Neural progenitor cell (in vitro differentiated cells): Measurements from ENCODE around the gene OR2V2. TPM values are rescaled to one million over a fixed set of nuclear protein-coding genes. Genes with fewer than 3 reads are reported as not detected.
"Not testable (repeated sequence)": the region's sequence is repeated elsewhere in the genome, so short reads cannot be mapped to it uniquely, and the experiment has no call there.

Source experiments
- DNase-seq: peaks from one replicate; pipeline ENCODE4 v3.0.0-alpha.2; 2016; ENCODE audit warnings: low spot score
- H2AFZ ChIP-seq: fragments of 200-600 bp; sonication (generic); replicated peaks from 2 replicates; pipeline ENCODE4 v1.6.1; 2016; ENCODE audit warnings: antibody characterized with exemption
- H3F3A ChIP-seq: fragments of 200-600 bp; sonication (generic); 2 replicates; pipeline ENCODE4 v1.6.1; 2016; ENCODE audit warnings: antibody characterized with exemption, low read depth
- H3K27ac ChIP-seq: fragments of 200-600 bp; sonication (generic); 2 replicates; pipeline ENCODE4 v1.5.1; 2016; ENCODE audit warnings: mild to moderate bottlenecking
- H3K27me3 ChIP-seq: fragments of 200-600 bp; sonication (generic); 2 replicates; pipeline ENCODE4 v1.6.1; 2016; ENCODE audit warnings: mild to moderate bottlenecking, moderate library complexity
- H3K36me3 ChIP-seq: fragments of 200-600 bp; sonication (generic); 2 replicates; pipeline ENCODE4 v1.5.1; 2016
- H3K4me1 ChIP-seq: fragments of 200-600 bp; sonication (generic); 2 replicates; pipeline ENCODE4 v1.6.1; 2016; ENCODE audit warnings: mixed run types
- H3K4me2 ChIP-seq: fragments of 200-600 bp; sonication (generic); 2 replicates; pipeline ENCODE4 v1.6.1; 2016
- H3K4me3 ChIP-seq: fragments of 200-600 bp; sonication (generic); 2 replicates; pipeline ENCODE4 v1.5.1; 2016
- H3K79me2 ChIP-seq: fragments of 200-600 bp; sonication (generic); 2 replicates; pipeline ENCODE4 v1.6.1; 2016; ENCODE audit warnings: low read depth
- H3K9ac ChIP-seq: fragments of 200-600 bp; sonication (generic); 2 replicates; pipeline ENCODE4 v1.6.1; 2016
- H3K9me3 ChIP-seq: fragments of 200-600 bp; sonication (generic); 2 replicates; pipeline ENCODE4 v1.5.1; 2016; ENCODE audit warnings: low read depth
- H4K20me1 ChIP-seq: fragments of 200-600 bp; sonication (generic); 2 replicates; pipeline ENCODE4 v1.6.1; 2016; ENCODE audit warnings: low read depth
- H3K27ac Mint-ChIP-seq: 3 replicates; pipeline ENCODE4 v1.8.0; 2021; ENCODE audit warnings: mixed read lengths
- H3K27me3 Mint-ChIP-seq: 2 replicates; pipeline ENCODE4 v1.8.0; 2022; ENCODE audit warnings: low read depth, mild to moderate bottlenecking, inconsistent platforms, moderate library complexity, mixed read lengths; ENCODE audit not compliant: insufficient read depth
- H3K36me3 Mint-ChIP-seq: 3 replicates; pipeline ENCODE4 v1.8.0; 2021; ENCODE audit warnings: mixed read lengths
- H3K4me1 Mint-ChIP-seq: 3 replicates; pipeline ENCODE4 v1.8.0; 2021; ENCODE audit warnings: mixed read lengths
- H3K4me3 Mint-ChIP-seq: 3 replicates; pipeline ENCODE4 v1.8.0; 2021; ENCODE audit warnings: mild to moderate bottlenecking, moderate library complexity, mixed read lengths
- H3K9me3 Mint-ChIP-seq: 3 replicates; pipeline ENCODE4 v1.8.0; 2020; ENCODE audit warnings: mixed read lengths
- CTCF ChIP-seq: fragments of 200-600 bp; sonication (generic); IDR thresholded peaks from 2 replicates; pipeline ENCODE4 v1.5.1; 2017; ENCODE audit warnings: antibody characterized with exemption, mild to moderate bottlenecking
- EZH2 ChIP-seq: fragments of 200-600 bp; sonication (generic); IDR thresholded peaks from 2 replicates; pipeline ENCODE4 v1.6.1; 2017; ENCODE audit warnings: antibody characterized with exemption, mild to moderate bottlenecking, moderate library complexity
- EZH2phosphoT487 ChIP-seq: fragments of 200-600 bp; sonication (generic); IDR thresholded peaks from 2 replicates; pipeline ENCODE4 v1.6.1; 2017; ENCODE audit warnings: antibody characterized with exemption
- total RNA-seq: library from RNA; depleted of rRNA; stranded (reverse); fragments of >200 nt; gene quantifications from 2 replicates; pipeline ENCODE4 v1.2.3, GENCODE V29; 2015; ENCODE audit warnings: low replicate concordance

Gene OR2V2
- not detected in 2 replicates for total RNA-seq

- not testable (repeated sequence) for H3F3A ChIP-seq, H3K27ac Mint-ChIP-seq, H3K27me3 ChIP-seq, DNase-seq, H3K36me3 Mint-ChIP-seq, H3K4me1 Mint-ChIP-seq, H3K4me2 ChIP-seq, H3K27ac ChIP-seq, H3K9me3 Mint-ChIP-seq, H4K20me1 ChIP-seq, H3K9me3 ChIP-seq, H3K9ac ChIP-seq, H3K36me3 ChIP-seq, H3K4me3 Mint-ChIP-seq, H3K4me3 ChIP-seq, H3K4me1 ChIP-seq, H3K79me2 ChIP-seq
- H2AFZ ChIP-seq = peak within 1 kb of the TSS; percentile 45
- peaks cover 13% of the 10 kb centered on the region for H3K27me3 Mint-ChIP-seq
Measured at GRCh38 chr5:181146927-181147636, at the start of gene OR2V2. TSS of gene OR2V2 (plus strand) at chr5:181147586. CDS start at chr5:181154943, 7,357 bp downstream.

GRCh38 chr5:181097759-181098491 lies 49.5 kb upstream of the OR2V2 start:
- H3K9me3 ChIP-seq, H3K79me2 ChIP-seq, H3K4me3 Mint-ChIP-seq, H3K27ac ChIP-seq, DNase-seq, H3K36me3 ChIP-seq, H2AFZ ChIP-seq, H4K20me1 ChIP-seq, H3K4me1 Mint-ChIP-seq, H3K9ac ChIP-seq, H3K4me1 ChIP-seq, H3K36me3 Mint-ChIP-seq, H3K4me2 ChIP-seq, H3K27ac Mint-ChIP-seq, H3K4me3 ChIP-seq, H3K9me3 Mint-ChIP-seq: not testable (repeated sequence)
- H3K27me3 ChIP-seq = peaks cover 28% of the 10 kb centered on the region
- H3K27me3 Mint-ChIP-seq = peaks cover 20% of the 10 kb centered on the region
- peaks cover 19% of the 10 kb centered on the region for H3F3A ChIP-seq

GRCh38 chr5:181098762-181099601 lies 48.4 kb upstream of the OR2V2 start:
- no peaks in the 10 kb centered on the region for H3K9me3 Mint-ChIP-seq
- Histone ChIP-seq H3F3A (peaks cover 19% of the 10 kb centered on the region), H3K9ac (no peak overlapping the region), H3K4me2 (no peak overlapping the region), H3K79me2 (no peaks in the 10 kb centered on the region), H3K4me1 (no peaks in the 10 kb centered on the region), H3K4me3 (no peak overlapping the region), H3K27me3 (peaks cover 33% of the 10 kb centered on the region), H3K36me3 (no peaks in the 10 kb centered on the region), H3K27ac (no peak overlapping the region), H4K20me1 (peaks cover 8% of the 10 kb centered on the region), H3K9me3 (no peaks in the 10 kb centered on the region), H2AFZ (no peak overlapping the region)
- no peak for DNase-seq
- no peaks in the 10 kb centered on the region for H3K36me3 Mint-ChIP-seq
- H3K27ac Mint-ChIP-seq = no peak overlapping the region
- peaks cover 25% of the 10 kb centered on the region for H3K27me3 Mint-ChIP-seq
- peaks cover 9% of the 10 kb centered on the region for H3K4me1 Mint-ChIP-seq
- peak; percentile 9 for TF ChIP-seq EZH2phosphoT487
- TF ChIP-seq CTCF = no peak
- no peak for TF ChIP-seq EZH2
- H3K4me3 Mint-ChIP-seq = peak overlapping the region; percentile 78

DNA sequence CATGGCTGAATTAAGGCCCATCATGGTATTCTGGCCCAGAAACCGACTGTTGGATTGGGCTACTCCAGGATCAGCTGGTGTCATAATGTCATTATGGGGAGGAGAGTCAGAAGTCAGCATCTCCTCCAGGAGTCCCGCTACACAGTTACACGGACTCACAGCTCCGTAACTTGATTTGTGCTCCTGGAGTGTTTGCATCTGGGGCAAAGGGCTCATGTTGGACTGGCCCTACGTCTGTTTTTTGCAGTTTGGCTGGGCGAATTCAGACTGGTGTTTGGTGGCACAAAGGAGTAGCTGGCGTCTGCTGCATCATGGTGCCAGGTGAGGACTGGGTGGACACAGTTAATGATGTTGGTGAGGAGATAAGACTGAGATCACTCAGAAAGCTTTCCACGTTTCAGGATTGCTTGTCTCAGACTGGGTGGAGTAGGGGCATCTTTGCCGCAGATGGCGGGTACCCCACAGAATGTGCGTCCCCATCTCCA lies 47.7 kb upstream of the OR2V2 start:
- Histone ChIP-seq H3F3A (peaks cover 24% of the 10 kb centered on the region), H3K27ac (no peak overlapping the region), H3K27me3 (peaks cover 40% of the 10 kb centered on the region), H3K79me2 (no peaks in the 10 kb centered on the region), H4K20me1 (peaks cover 8% of the 10 kb centered on the region), H3K4me3 (no peak overlapping the region), H3K36me3 (no peaks in the 10 kb centered on the region), H2AFZ (no peak overlapping the region), H3K4me1 (no peaks in the 10 kb centered on the region), H3K9me3 (no peaks in the 10 kb centered on the region), H3K9ac (no peak overlapping the region), H3K4me2 (no peak overlapping the region)
- H3K27ac Mint-ChIP-seq = no peak overlapping the region
- no peaks in the 10 kb centered on the region for H3K36me3 Mint-ChIP-seq
- peaks cover 2% of the 10 kb centered on the region for H3K9me3 Mint-ChIP-seq
- DNase-seq = no peak
- TF ChIP-seq EZH2 = no peak
- no peak for TF ChIP-seq CTCF
- no peak for TF ChIP-seq EZH2phosphoT487
- H3K27me3 Mint-ChIP-seq = peaks cover 32% of the 10 kb centered on the region
- peak overlapping the region; percentile 78 for H3K4me3 Mint-ChIP-seq
- peaks cover 13% of the 10 kb centered on the region for H3K4me1 Mint-ChIP-seq
